GM23248 (cell line): ENCODE data around the gene PMFBP1. TPM values are rescaled to one million over a fixed set of nuclear protein-coding genes. Genes with fewer than 3 reads are reported as not detected.

ENCODE experiments used
- DNase-seq: peaks from one replicate; pipeline ENCODE4 v3.0.0-alpha.2; 2015
- H2AFZ ChIP-seq: fragments of 200-600 bp; sonication (generic); 2 replicates; pipeline ENCODE4 v1.6.1; 2016; ENCODE audit warnings: antibody characterized with exemption
- H3F3A ChIP-seq: fragments of 200-600 bp; sonication (generic); 2 replicates; pipeline ENCODE4 v1.6.1; 2016; ENCODE audit warnings: mild to moderate bottlenecking, antibody characterized with exemption, mixed run types; ENCODE audit not compliant: insufficient read depth
- H3K27ac ChIP-seq: fragments of 200-600 bp; sonication (generic); 2 replicates; pipeline ENCODE4 v1.5.1; 2016; ENCODE audit warnings: mild to moderate bottlenecking
- H3K27me3 ChIP-seq: fragments of 200-600 bp; sonication (generic); replicated peaks from 2 replicates; pipeline ENCODE4 v1.6.1; 2016; ENCODE audit warnings: mild to moderate bottlenecking; ENCODE audit not compliant: insufficient read depth
- H3K36me3 ChIP-seq: fragments of 200-600 bp; sonication (generic); 2 replicates; pipeline ENCODE4 v1.6.1; 2016; ENCODE audit warnings: low read depth, mild to moderate bottlenecking
- H3K4me1 ChIP-seq: fragments of 200-600 bp; sonication (generic); 2 replicates; pipeline ENCODE4 v1.6.1; 2016; ENCODE audit warnings: mild to moderate bottlenecking; ENCODE audit not compliant: insufficient read depth
- H3K4me2 ChIP-seq: fragments of 200-600 bp; sonication (generic); one replicate; pipeline ENCODE4 v1.6.1; 2016; ENCODE audit warnings: mild to moderate bottlenecking; ENCODE audit not compliant: unreplicated experiment
- H3K4me3 ChIP-seq: fragments of 200-600 bp; sonication (generic); 2 replicates; pipeline ENCODE4 v1.5.1; 2016; ENCODE audit warnings: mild to moderate bottlenecking
- H3K79me2 ChIP-seq: fragments of 200-600 bp; sonication (generic); 2 replicates; pipeline ENCODE4 v1.6.1; 2016; ENCODE audit warnings: mild to moderate bottlenecking; ENCODE audit not compliant: insufficient read depth
- H3K9ac ChIP-seq: fragments of 200-600 bp; sonication (generic); 2 replicates; pipeline ENCODE4 v1.6.1; 2016; ENCODE audit warnings: mild to moderate bottlenecking
- H3K9me2 ChIP-seq: fragments of 200-600 bp; sonication (generic); 2 replicates; pipeline ENCODE4 v1.6.1; 2016; ENCODE audit warnings: mixed run types, mild to moderate bottlenecking, moderate library complexity; ENCODE audit not compliant: insufficient read depth
- H3K9me3 ChIP-seq: fragments of 200-600 bp; sonication (generic); one replicate; pipeline ENCODE4 v1.6.1; 2017; ENCODE audit warnings: low read depth
- H4K20me1 ChIP-seq: fragments of 200-600 bp; sonication (generic); 2 replicates; pipeline ENCODE4 v1.6.0; 2016; ENCODE audit not compliant: insufficient read depth
- EZH2 ChIP-seq: fragments of 200-600 bp; sonication (generic); IDR thresholded peaks from 2 replicates; pipeline ENCODE4 v1.6.1; 2018; ENCODE audit warnings: antibody characterized with exemption, mild to moderate bottlenecking; ENCODE audit not compliant: insufficient read depth, poor library complexity, severe bottlenecking
- EZH2phosphoT487 ChIP-seq: fragments of 200-600 bp; sonication (generic); IDR thresholded peaks from 2 replicates; pipeline ENCODE4 v1.6.1; 2018; ENCODE audit warnings: antibody characterized with exemption, moderate library complexity, mild to moderate bottlenecking, low read depth; ENCODE audit not compliant: insufficient read depth
- WGBS, 2 experiments: methylation state at CpG; one replicate each; pipeline ENCODE4 v1.1.6; 2015 to 2017; ENCODE audit warnings: low lambda C conversion rate in 2 of 2, low coverage in 1 of 2; ENCODE audit errors: missing lambda C conversion rate in 2 of 2; 5-methylcytosine and 5-hydroxymethylcytosine counted together
- in situ Hi-C: fragments of 300-500 bp; cut with MboI; formaldehyde crosslinking; loops from 2 replicates; pipeline ENCODE4 v1.15.0; 2020
- polyA plus RNA-seq: library from polyadenylated mRNA; unstranded; fragments of >200 nt; fragmentation: Nextera tagmentation; extraction: Ambion mirVana; gene quantifications from 2 replicates; pipeline ENCODE4 v1.2.1, GENCODE V29; 2016
- total RNA-seq: library from RNA; depleted of rRNA; stranded (reverse); fragments of >200 nt; shearing (Covaris generic); gene quantifications from 2 replicates; pipeline ENCODE4 v1.2.3, GENCODE V29; 2014

The PMFBP1 gene
- total and polyA plus RNA-seq, 2 experiments from 2014 or later, result not detected

DNA sequence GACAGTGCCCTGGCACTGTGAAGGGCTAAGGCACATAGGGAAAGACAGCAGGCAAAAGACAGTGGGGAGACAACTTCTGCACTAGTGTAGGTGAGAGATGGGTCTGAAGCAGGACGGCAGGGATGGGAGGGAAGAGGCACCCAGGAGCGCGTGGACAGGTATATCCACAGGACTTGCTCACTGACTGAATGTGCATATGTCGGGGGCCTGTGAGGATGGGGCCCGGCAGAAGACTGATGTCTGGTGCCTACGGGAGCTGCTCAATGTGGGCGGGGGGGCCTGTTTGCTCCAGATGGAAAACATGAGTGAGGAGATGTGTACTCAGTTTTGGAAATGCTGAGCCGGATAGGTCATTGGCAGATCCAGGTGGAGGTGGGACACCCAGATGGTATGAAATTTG is 47.3 kb upstream of the PMFBP1 start:
- Histone ChIP-seq H3K9me2 (no peaks in the 10 kb centered on the region), H3K27me3 (no peaks in the 10 kb centered on the region), H3K27ac (no peak overlapping the region), H3K79me2 (no peaks in the 10 kb centered on the region), H3F3A (no peaks in the 10 kb centered on the region), H3K4me1 (no peaks in the 10 kb centered on the region), H4K20me1 (no peaks in the 10 kb centered on the region), H3K36me3 (no peaks in the 10 kb centered on the region), H3K4me3 (no peak overlapping the region), H3K9ac (no peak overlapping the region), H3K9me3 (no peaks in the 10 kb centered on the region), H3K4me2 (no peak overlapping the region), H2AFZ (no peak overlapping the region)
- TF ChIP-seq EZH2, result no peak
- no peak for TF ChIP-seq EZH2phosphoT487
- DNase-seq, result no peak
- 74 to 83% methylated on average over 8 of the region's 8 CpGs for WGBS, 2 experiments
- in situ Hi-C loops, result no loop called here

DNA sequence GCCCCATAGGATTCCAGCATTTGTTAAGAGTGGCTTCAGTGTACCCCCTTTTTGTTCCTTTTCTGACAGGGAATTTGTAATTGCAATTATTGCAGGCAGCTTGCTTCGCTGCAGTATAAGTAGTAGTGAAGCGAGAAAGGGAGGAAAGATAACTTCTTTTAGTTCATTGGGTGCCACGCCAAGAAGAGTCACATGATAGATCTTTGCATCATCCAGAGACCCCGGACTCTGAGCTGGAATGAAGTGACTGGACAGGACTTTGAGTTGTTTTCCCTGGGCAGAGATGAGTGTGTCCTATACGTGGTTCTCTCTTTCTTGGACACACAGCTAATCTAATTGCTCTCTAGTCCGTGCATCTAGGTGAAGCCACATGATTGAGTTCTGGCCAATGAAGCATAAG is 44.8 kb upstream of the PMFBP1 start:
- no peaks in the 10 kb centered on the region for H3F3A ChIP-seq
- no peaks in the 10 kb centered on the region for H3K79me2 ChIP-seq
- no peaks in the 10 kb centered on the region for H3K9me2 ChIP-seq
- H3K4me3 ChIP-seq, result no peak overlapping the region
- no peak overlapping the region for H2AFZ ChIP-seq
- WGBS, 2 experiments, result 72 to 74% methylated on average over 6 of the region's 6 CpGs
- no peak overlapping the region for H3K4me2 ChIP-seq
- no peak overlapping the region for H3K27ac ChIP-seq
- in situ Hi-C loops, result no loop called here
- no peaks in the 10 kb centered on the region for H4K20me1 ChIP-seq
- no peak for DNase-seq
- H3K9me3 ChIP-seq, result no peaks in the 10 kb centered on the region
- H3K4me1 ChIP-seq, result no peaks in the 10 kb centered on the region
- no peak for TF ChIP-seq EZH2
- TF ChIP-seq EZH2phosphoT487, result no peak
- no peaks in the 10 kb centered on the region for H3K36me3 ChIP-seq
- H3K9ac ChIP-seq, result no peak overlapping the region
- no peaks in the 10 kb centered on the region for H3K27me3 ChIP-seq

DNA sequence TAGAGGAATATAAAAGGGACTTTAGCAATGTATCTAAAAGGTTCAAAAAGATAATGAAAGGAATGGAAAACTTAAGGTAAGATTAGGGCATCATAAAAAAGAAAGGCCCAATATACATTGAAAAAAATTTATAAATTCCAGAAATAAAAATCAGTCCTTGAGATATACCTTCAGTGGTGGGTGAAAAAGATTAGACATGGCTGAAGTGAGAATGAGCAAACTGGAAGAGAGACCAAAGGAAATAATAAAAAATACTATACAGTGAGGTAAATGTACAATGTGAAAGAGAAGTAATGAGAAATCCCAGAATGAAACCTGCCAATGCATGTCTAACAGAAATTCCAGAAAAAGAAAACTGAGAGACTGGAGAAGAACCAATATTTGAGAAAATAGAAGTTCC is 42.9 kb upstream of the PMFBP1 start:
- no peaks in the 10 kb centered on the region for H3K9me3 ChIP-seq
- no peaks in the 10 kb centered on the region for H3K79me2 ChIP-seq
- in situ Hi-C loops, result no loop called here
- TF ChIP-seq EZH2 (no peak), EZH2phosphoT487 (no peak)
- no peaks in the 10 kb centered on the region for H3F3A ChIP-seq
- H3K27me3 ChIP-seq, result no peaks in the 10 kb centered on the region
- H3K4me3 ChIP-seq, result no peak overlapping the region
- H3K9ac ChIP-seq, result no peak overlapping the region
- no peak overlapping the region for H3K27ac ChIP-seq
- no peak overlapping the region for H3K4me2 ChIP-seq
- no peaks in the 10 kb centered on the region for H3K36me3 ChIP-seq
- no peak overlapping the region for H2AFZ ChIP-seq
- no peaks in the 10 kb centered on the region for H3K4me1 ChIP-seq
- no peaks in the 10 kb centered on the region for H4K20me1 ChIP-seq
- no peak for DNase-seq
- no peaks in the 10 kb centered on the region for H3K9me2 ChIP-seq

DNA sequence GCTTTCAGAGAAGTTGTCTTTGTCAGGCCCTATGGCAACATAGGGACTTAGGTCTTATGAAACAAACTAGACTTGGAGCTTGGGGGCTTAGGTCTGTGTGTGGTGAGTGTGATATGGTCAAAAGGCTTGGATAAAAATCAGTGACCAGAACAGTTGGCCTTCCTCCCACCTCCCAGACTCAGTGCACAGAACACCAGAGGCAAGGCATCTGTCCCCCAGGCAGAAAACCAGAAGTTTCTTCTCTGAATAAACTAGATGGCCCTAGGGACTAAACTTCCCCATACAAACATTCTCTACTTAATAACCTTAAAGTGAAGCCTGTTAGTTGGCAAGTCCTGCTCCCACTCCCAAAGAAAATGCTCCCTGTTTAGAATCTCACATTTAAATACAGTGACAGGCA is 39.2 kb upstream of the PMFBP1 start:
- Histone ChIP-seq H3F3A (no peaks in the 10 kb centered on the region), H3K9me2 (no peaks in the 10 kb centered on the region), H3K9me3 (no peaks in the 10 kb centered on the region), H2AFZ (no peak overlapping the region), H3K4me3 (no peak overlapping the region), H3K27me3 (no peaks in the 10 kb centered on the region), H3K4me1 (no peaks in the 10 kb centered on the region), H3K79me2 (no peaks in the 10 kb centered on the region), H4K20me1 (no peaks in the 10 kb centered on the region), H3K4me2 (no peak overlapping the region), H3K36me3 (no peaks in the 10 kb centered on the region), H3K9ac (no peak overlapping the region), H3K27ac (no peak overlapping the region)
- TF ChIP-seq EZH2, result no peak
- TF ChIP-seq EZH2phosphoT487, result no peak
- no peak for DNase-seq
- in situ Hi-C loops, result no loop called here

DNA sequence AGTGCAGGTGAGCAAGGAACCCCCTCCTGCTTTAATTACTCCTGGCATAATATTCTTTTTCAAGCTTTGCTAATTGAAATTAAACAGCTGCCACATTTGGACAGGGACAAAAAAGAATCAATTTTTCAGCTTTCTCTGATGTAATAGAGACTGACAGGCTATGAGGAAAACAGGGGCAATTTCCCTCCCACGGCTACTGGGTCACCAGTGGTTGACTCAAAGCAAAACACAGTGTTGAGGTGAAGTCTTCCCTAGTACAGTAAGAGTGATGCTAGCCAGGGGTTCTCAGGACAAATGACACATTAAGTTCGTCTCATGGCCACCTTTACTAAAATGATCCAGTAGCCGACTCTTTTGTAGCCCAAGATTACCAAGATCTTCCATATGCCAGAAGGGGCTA is 38.6 kb upstream of the PMFBP1 start:
- TF ChIP-seq EZH2phosphoT487 (no peak), EZH2 (no peak)
- 37 to 53% methylated on average over 3 of the region's 3 CpGs for WGBS, 2 experiments
- H3K4me2 ChIP-seq, result no peak overlapping the region
- DNase-seq, result no peak
- no peaks in the 10 kb centered on the region for H4K20me1 ChIP-seq
- H3K27me3 ChIP-seq, result no peaks in the 10 kb centered on the region
- in situ Hi-C loops, result no loop called here
- no peak overlapping the region for H3K4me3 ChIP-seq
- H3K4me1 ChIP-seq, result no peaks in the 10 kb centered on the region
- no peak overlapping the region for H3K27ac ChIP-seq
- H2AFZ ChIP-seq, result no peak overlapping the region
- no peak overlapping the region for H3K9ac ChIP-seq
- H3K9me3 ChIP-seq, result no peaks in the 10 kb centered on the region
- no peaks in the 10 kb centered on the region for H3K9me2 ChIP-seq
- H3K36me3 ChIP-seq, result no peaks in the 10 kb centered on the region
- H3K79me2 ChIP-seq, result no peaks in the 10 kb centered on the region
- no peaks in the 10 kb centered on the region for H3F3A ChIP-seq
